SK-N-SH (cell line): ENCODE data around the gene ARHGEF1. TPM values are rescaled to one million over a fixed set of nuclear protein-coding genes. Genes with fewer than 3 reads are reported as not detected.

Experiments
- CTCF ChIA-PET: fragments of 300-600, 350-600 bp; formaldehyde crosslinking; extraction: SDS; loops from one replicate; lab custom pipeline; 2021; lab: Yijun Ruan, JAX
- POLR2A ChIA-PET: fragments of 350-600 bp; sonication (Branson Sonifier 250); formaldehyde crosslinking; extraction: SDS; loops from one replicate; lab custom pipeline; 2020; ENCODE audit warnings: antibody characterized with exemption, inconsistent platforms; lab: Yijun Ruan, JAX
- DNase-seq: peaks from one replicate; pipeline ENCODE4 v3.0.0; 2012
- H2AFZ ChIP-seq: fragments of 200-600 bp; sonication (generic); 2 replicates; pipeline ENCODE4 v1.8.1; 2016; ENCODE audit warnings: antibody characterized with exemption, mild to moderate bottlenecking, low read depth
- H3F3A ChIP-seq: fragments of 200-600 bp; sonication (generic); replicated peaks from 2 replicates; pipeline ENCODE3; 2016; ENCODE audit warnings: antibody characterized with exemption, mild to moderate bottlenecking; ENCODE audit not compliant: insufficient read depth
- H3K27ac ChIP-seq, 2 experiments: fragments of 200-500 bp in 1 of 2; fragments of 200-600 bp in 1 of 2; sonication (Bioruptor generic) in 1 of 2; sonication (generic), shearing (Covaris generic) in 1 of 2; 2 replicates each; pipeline versions ENCODE4 v1.5.1 to v1.6.1; 2014 to 2016; ENCODE audit warnings: low read depth in 2 of 2, inconsistent platforms in 1 of 2, low read length in 1 of 2, mild to moderate bottlenecking in 1 of 2, mixed read lengths in 1 of 2
- H3K27me3 ChIP-seq: fragments of 200-600 bp; sonication (generic), shearing (Covaris generic); 2 replicates; pipeline ENCODE4 v1.6.1; 2016; ENCODE audit warnings: mixed run types; ENCODE audit not compliant: insufficient read depth
- H3K36me3 ChIP-seq, 2 experiments: fragments of 200-500 bp in 1 of 2; fragments of 200-600 bp in 1 of 2; sonication (Bioruptor generic) in 1 of 2; sonication (generic) in 1 of 2; replicated peaks in 1 of 2; 2 replicates each; pipeline versions ENCODE3 to v1.5.1; 2014 to 2016; ENCODE audit warnings: low read length in 1 of 2, mild to moderate bottlenecking in 1 of 2; ENCODE audit not compliant: insufficient read depth in 2 of 2, control insufficient read depth in 1 of 2
- H3K4me1 ChIP-seq, 2 experiments: fragments of 200-500 bp in 1 of 2; fragments of 200-600 bp in 1 of 2; sonication (Bioruptor generic) in 1 of 2; sonication (generic), shearing (Covaris generic) in 1 of 2; 2 replicates each; pipeline versions ENCODE4 v1.5.1 to v1.6.1; 2014 to 2016; ENCODE audit warnings: low read depth in 1 of 2, low read length in 1 of 2, mixed run types in 1 of 2; ENCODE audit not compliant: insufficient read depth in 2 of 2, control insufficient read depth in 1 of 2
- H3K4me2 ChIP-seq: fragments of 200-600 bp; sonication (generic), shearing (Covaris generic); 2 replicates; pipeline ENCODE4 v1.6.1; 2017; ENCODE audit warnings: mixed run types
- H3K4me3 ChIP-seq, 2 experiments: fragments of 200-500 bp in 1 of 2; fragments of 200-600 bp in 1 of 2; sonication (Bioruptor generic) in 1 of 2; sonication (generic), shearing (Covaris generic) in 1 of 2; 2 replicates each; pipeline versions ENCODE4 v1.5.1 to v1.8.1; 2014 to 2016; ENCODE audit warnings: low read depth in 2 of 2, inconsistent platforms in 1 of 2, low read length in 1 of 2, mild to moderate bottlenecking in 1 of 2, mixed read lengths in 1 of 2, moderate library complexity in 1 of 2
- H3K79me2 ChIP-seq: fragments of 200-600 bp; sonication (generic); 2 replicates; pipeline ENCODE4 v1.8.1; 2017; ENCODE audit warnings: mild to moderate bottlenecking; ENCODE audit not compliant: insufficient read depth
- H3K9ac ChIP-seq: fragments of 200-600 bp; sonication (generic); 2 replicates; pipeline ENCODE4 v1.6.1; 2017; ENCODE audit warnings: mixed run types
- H3K9me2 ChIP-seq: fragments of 200-600 bp; sonication (generic); 2 replicates; pipeline ENCODE4 v1.6.1; 2017; ENCODE audit warnings: mixed run types
- H3K9me3 ChIP-seq: fragments of 200-600 bp; sonication (generic); 2 replicates; pipeline ENCODE4 v1.6.1; 2017; ENCODE audit warnings: mixed run types, mild to moderate bottlenecking, moderate library complexity
- H4K20me1 ChIP-seq: fragments of 200-600 bp; sonication (generic); 2 replicates; pipeline ENCODE4 v1.6.1; 2017; ENCODE audit warnings: mild to moderate bottlenecking, mixed run types; ENCODE audit not compliant: insufficient read depth
- ELF1 ChIP-seq: IDR thresholded peaks from 2 replicates; pipeline ENCODE4 v1.4.0; 2012
- FOXJ3 ChIP-seq: sonication (generic); formaldehyde crosslinking; IDR thresholded peaks from 2 replicates; pipeline ENCODE4 v1.5.1; 2020; ENCODE audit warnings: mild to moderate bottlenecking, missing genetic modification reagents
- GABPA ChIP-seq: IDR thresholded peaks from 2 replicates; pipeline ENCODE4 v1.4.0; 2012; ENCODE audit warnings: low read depth, mild to moderate bottlenecking
- GATA2 ChIP-seq: sonication (generic); formaldehyde crosslinking; IDR thresholded peaks from 2 replicates; pipeline ENCODE4 v1.5.0; 2020; ENCODE audit warnings: mild to moderate bottlenecking, missing genetic modification reagents
- MEF2A ChIP-seq: IDR thresholded peaks from 2 replicates; pipeline ENCODE4 v1.4.0; 2012; ENCODE audit warnings: low read depth, borderline replicate concordance
- NFIC ChIP-seq: IDR thresholded peaks from 2 replicates; pipeline ENCODE4 v1.4.0; 2012; ENCODE audit warnings: borderline replicate concordance
- POLR2AphosphoS5 ChIP-seq: IDR thresholded peaks from 2 replicates; pipeline ENCODE4 v1.6.1; 2012; ENCODE audit warnings: low read depth, low read length
- RAD21 ChIP-seq: IDR thresholded peaks from 2 replicates; pipeline ENCODE4 v1.6.1; 2012; ENCODE audit warnings: mild to moderate bottlenecking, low read length
- RCOR1 ChIP-seq: fragments of 150-350 bp; IDR thresholded peaks from 2 replicates; pipeline ENCODE4 v1.6.1; 2017; ENCODE audit warnings: antibody characterized with exemption, low read length
- TAF1 ChIP-seq: IDR thresholded peaks from 2 replicates; pipeline ENCODE4 v1.6.1; 2012; ENCODE audit warnings: low read depth, mild to moderate bottlenecking, low read length, moderate library complexity, borderline replicate concordance
- TCF12 ChIP-seq: IDR thresholded peaks from 2 replicates; pipeline ENCODE4 v1.4.0; 2012
- USF1 ChIP-seq: IDR thresholded peaks from 2 replicates; pipeline ENCODE4 v1.4.0; 2012; ENCODE audit warnings: low read depth, borderline replicate concordance
- WGBS: methylation state at CpG from one replicate; pipeline ENCODE4 v1.1.6; 2017; ENCODE audit warnings: low lambda C conversion rate; 5-methylcytosine and 5-hydroxymethylcytosine counted together
- polyA plus RNA-seq, 3 experiments: library from polyadenylated mRNA; depleted of rRNA; stranded (reverse); fragments of >200 nt; gene quantifications; 2 replicates each; pipeline ENCODE4 v1.2.3, GENCODE V29; 2012
- TF ChIP-seq, protein P1 (sequence below): IDR thresholded peaks from 2 replicates; pipeline ENCODE4 v1.4.0; 2012; ENCODE audit warnings: low read depth, borderline replicate concordance
- TF ChIP-seq, protein P2 (sequence below): IDR thresholded peaks from 2 replicates; pipeline ENCODE4; 2012

Gene ARHGEF1
- polyA plus RNA-seq, 1 of the 3 experiments (the other 2 are of a cell fraction), result 102 TPM

GRCh38 chr19:41907994-41908615, 25.1 kb downstream of the ARHGEF1 start:
- H3K36me3 ChIP-seq, result peaks cover 3 to 34% of the 10 kb centered on the region in 2 experiments
- no peaks in the 10 kb centered on the region for H3K79me2 ChIP-seq
- TF ChIP-seq FOXJ3 (CRISPR knock-in tag) (no peak), RCOR1 (no peak), TAF1 (no peak), GABPA (no peak), NFIC (no peak), GATA2 (CRISPR knock-in tag) (no peak), POLR2AphosphoS5 (no peak), MEF2A (no peak), TCF12 (no peak), RAD21 (no peak), ELF1 (no peak), USF1 (no peak)
- TF ChIP-seq, protein P1, sequence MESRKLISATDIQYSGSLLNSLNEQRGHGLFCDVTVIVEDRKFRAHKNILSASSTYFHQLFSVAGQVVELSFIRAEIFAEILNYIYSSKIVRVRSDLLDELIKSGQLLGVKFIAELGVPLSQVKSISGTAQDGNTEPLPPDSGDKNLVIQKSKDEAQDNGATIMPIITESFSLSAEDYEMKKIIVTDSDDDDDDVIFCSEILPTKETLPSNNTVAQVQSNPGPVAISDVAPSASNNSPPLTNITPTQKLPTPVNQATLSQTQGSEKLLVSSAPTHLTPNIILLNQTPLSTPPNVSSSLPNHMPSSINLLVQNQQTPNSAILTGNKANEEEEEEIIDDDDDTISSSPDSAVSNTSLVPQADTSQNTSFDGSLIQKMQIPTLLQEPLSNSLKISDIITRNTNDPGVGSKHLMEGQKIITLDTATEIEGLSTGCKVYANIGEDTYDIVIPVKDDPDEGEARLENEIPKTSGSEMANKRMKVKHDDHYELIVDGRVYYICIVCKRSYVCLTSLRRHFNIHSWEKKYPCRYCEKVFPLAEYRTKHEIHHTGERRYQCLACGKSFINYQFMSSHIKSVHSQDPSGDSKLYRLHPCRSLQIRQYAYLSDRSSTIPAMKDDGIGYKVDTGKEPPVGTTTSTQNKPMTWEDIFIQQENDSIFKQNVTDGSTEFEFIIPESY, result no peak
- TF ChIP-seq, protein P2, sequence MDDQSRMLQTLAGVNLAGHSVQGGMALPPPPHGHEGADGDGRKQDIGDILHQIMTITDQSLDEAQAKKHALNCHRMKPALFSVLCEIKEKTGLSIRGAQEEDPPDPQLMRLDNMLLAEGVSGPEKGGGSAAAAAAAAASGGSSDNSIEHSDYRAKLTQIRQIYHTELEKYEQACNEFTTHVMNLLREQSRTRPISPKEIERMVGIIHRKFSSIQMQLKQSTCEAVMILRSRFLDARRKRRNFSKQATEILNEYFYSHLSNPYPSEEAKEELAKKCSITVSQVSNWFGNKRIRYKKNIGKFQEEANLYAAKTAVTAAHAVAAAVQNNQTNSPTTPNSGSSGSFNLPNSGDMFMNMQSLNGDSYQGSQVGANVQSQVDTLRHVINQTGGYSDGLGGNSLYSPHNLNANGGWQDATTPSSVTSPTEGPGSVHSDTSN, result no peak
- H3K4me1 ChIP-seq, result peaks cover 0 to 13% of the 10 kb centered on the region in 2 experiments; a peak in 1 of 4 replicates
- H3K27me3 ChIP-seq, result peaks cover 12% of the 10 kb centered on the region
- H4K20me1 ChIP-seq, result 0 out of 2 replicates have a peak, but pooled peaks cover 5% of the 10 kb centered on the region
- no peak overlapping the region for H3K4me3 ChIP-seq
- no peak overlapping the region for H3K4me2 ChIP-seq
- DNase-seq, result no peak
- H3K9me2 ChIP-seq, result no peaks in the 10 kb centered on the region
- 89% methylated on average over 23 of the region's 25 CpGs for WGBS
- ChIA-PET CTCF (interaction anchor here (0.8 to 2.0 kb wide), 3 partner anchors 26 to 43 kb away, joined by 3 to 10 read pairs (median 4); no protein-coding TSS in a partner anchor), POLR2A (no interaction called here)
- no peak overlapping the region for H2AFZ ChIP-seq
- H3K9ac ChIP-seq, result no peak overlapping the region
- H3K27ac ChIP-seq, result no peak overlapping the region
- no peaks in the 10 kb centered on the region for H3K9me3 ChIP-seq
- peaks cover 3% of the 10 kb centered on the region for H3F3A ChIP-seq
